Measurements from ENCODE around the gene TNFSF9.
"Not testable (repeated sequence)": the region's sequence is repeated elsewhere in the genome, so short reads cannot be mapped to it uniquely, and the experiment has no call there.

The TNFSF9 gene

GRCh38 chr19:6530386-6531162, at the start of gene TNFSF9:
TSS of gene TNFSF9 (plus strand) at chr19:6531026. CDS start at chr19:6531037, 11 bp downstream.
- no peak for DNase-seq

DNA sequence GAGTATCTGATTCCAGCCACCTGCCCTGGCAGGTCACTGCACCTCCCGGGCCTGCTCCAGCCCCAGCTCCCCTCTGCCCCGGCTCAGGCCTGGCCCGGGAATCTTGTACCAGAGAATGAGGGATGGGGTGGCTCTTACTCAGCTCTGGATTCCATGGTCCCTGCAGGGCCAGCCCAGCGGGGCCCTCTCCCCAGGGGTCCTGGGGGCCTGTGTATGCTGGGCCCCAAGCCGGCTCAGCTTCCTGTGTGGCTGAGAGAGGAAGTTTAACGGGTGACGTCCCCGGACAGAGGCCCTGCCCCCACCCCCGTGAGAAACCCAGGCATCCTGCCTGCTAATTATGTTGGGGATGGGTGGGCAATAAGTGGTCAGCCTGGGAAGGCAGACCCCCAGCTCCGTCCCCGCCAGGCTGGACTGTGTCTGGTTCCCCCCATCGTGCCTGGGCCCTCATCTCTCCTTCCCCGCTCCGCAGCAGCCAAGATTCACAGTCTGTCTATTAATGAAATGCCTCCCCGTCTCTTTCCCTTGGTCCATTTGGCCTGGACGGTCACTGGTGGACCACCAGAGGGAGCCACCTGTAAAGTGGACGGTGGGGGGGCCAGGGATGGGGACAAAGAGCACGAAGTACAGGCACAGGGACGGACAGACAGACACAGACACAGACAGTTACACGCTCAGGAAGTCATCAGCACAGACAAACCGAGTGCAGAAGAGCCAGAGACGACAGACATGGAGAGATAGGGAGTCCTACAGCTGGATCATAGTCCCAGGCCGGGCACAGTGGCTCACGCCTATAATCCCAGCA, 49.1 kb upstream of the TNFSF9 start, which contains the start of gene DENND1C:
Gene DENND1C, minus strand, starts transcription at position 247 of the 802 bp plus-strand sequence. Its CDS starts 92 bp downstream, at position 155.
- no peak for DNase-seq

- no peak for DNase-seq
Observed at GRCh38 chr19:6482343-6482686, 48.5 kb upstream of the TNFSF9 start.

- no peak for DNase-seq
Observed at GRCh38 chr19:6483235-6483634, 47.6 kb upstream of the TNFSF9 start.

DNA sequence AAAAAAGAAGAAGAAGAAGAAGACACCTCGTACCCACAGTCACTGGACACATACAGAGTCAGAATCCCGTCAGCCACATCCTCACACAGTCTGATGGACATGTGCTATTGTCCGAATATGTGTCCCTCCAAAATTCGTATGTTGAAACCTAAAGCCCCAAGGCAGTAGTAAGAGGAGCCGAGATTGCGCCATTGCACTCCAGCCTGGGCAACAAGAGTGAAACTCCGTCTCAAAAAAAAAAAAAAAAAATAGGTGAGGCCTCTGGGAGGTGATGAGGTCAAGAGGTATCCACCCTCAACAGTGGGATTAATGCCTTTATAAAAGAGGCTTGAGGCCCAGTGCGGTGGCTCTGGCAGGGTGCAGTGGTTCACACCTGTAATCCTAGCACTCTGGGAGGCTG, 46.6 kb upstream of the TNFSF9 start:
- no peak for DNase-seq

DNA sequence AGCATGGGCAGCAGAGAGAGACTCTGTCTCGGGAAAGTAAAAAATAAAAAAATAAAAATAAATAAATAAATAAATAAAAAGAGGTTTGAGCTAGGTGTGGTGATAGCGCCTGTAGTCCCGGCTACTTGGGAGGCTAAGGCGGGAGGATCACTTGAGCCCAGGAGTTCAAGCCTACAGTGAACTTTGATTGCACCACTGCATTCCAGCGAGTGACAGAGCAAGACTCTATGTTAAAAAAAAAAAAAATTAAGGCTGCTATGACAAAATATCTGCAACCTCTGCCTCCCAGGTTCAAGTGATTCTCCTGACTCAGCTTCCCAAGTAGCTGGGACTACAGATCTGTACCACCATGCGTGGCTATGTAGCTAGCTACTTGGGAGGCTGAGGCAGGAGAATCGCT, 46.0 kb upstream of the TNFSF9 start:
- DNase-seq, result no peak

DNA sequence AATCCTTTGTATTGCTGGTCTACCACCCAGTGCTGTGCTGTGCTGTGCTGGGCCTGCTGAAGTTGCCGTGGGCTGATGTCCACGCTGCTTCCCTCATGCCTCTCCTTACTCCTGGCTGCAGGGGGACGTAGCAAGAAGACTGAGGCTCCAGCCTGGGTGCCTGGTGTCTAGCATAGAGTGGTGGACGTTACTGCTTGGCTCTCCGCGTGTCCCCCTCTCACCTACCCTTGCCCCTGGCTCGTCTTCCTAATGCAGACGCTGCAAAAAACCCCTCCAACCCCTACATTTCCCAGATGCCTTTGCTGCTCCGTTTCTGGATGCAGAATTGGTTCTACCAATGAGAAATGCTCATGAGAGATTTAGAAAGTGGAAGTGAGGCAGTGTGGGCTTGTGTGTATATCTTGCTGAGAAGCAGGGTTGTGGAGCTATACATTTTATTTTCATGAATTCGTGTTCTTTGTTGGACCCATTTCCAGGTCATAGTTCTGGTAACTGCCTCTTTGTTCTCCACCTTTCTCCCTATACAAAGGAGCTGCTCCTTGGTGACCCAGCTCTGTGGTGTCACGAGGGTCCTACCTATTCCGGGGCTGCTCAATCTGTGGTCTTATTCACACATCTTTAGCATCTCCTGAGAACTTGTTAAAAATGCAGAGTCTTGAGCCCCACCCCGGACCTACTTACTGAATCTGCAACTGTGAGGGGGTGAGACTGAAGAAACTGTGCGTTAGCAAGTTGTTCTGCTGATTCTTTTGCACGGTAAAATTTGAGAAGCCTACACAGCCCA, 41.4 kb upstream of the TNFSF9 start:
- DNase-seq, result no peak

- no peak for DNase-seq
Observed at GRCh38 chr19:6490134-6490533, 40.7 kb upstream of the TNFSF9 start.

DNA sequence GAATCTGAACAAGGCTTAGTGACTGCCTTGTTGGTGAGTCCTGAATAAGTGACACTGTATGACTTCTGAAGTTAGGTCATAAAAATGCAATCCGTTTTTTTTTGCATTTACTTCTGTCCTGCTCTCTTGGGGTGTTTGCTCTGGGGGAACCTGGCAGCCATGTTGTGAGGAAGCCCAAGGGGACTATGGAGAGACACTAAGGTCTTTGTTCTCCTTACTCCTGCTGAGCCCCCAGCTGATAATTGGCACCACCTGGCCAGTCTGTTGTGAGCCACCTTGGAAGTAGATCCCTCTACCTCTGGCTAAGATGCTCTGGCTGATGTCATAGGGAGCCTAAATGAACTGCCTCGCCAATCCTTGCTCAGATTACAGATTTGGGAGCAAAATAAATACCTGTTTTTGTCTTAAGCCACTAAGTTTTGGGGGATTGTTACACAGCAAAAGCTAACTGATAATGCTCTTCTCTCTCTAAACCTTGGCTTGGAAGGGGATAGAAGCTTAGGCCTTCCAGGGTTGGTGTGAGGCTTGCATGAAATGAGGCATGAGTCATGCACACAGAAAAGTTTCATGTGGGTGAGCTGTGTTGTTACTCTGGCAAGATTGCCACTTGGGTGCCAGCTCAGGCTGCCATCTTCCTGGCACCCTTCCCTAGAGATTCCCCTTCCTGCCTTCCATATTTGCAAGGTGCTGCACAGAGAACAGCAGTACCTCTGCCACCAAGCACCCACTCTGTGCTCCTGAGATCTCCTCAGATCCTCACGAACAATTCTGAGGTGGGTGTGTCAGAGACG, 38.8 kb upstream of the TNFSF9 start:
- no peak for DNase-seq

DNA sequence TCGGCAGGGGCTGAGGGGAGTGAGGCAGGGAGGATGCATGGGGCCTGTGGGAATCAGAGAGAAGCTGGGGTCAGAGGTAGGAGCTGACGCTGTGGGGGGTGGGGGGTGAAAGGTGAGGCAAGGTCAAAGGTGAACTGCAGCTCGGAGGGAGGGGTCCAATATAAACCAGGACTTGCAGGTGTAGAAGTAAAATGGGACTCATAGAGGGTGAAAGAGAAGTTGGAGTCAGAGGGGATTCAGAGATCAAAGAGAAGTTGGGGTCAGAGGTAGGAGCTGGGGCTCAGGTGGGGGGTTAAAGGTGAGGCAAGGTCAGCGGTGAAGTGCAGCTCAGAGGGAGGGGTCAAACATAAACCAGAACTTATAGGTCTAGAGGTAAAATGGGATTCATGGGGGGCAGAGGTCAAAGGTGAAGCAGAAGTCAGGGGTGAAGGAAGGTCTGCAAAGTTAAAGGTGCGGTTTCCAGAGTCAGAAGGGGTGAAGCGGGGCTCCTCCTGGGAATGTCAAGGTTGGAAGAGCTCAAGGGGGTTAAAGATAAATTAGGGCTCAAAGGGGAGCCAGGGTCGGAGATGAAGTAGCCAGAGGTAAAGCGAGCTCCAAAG, 36.3 kb upstream of the TNFSF9 start:
- DNase-seq, result no peak

DNA sequence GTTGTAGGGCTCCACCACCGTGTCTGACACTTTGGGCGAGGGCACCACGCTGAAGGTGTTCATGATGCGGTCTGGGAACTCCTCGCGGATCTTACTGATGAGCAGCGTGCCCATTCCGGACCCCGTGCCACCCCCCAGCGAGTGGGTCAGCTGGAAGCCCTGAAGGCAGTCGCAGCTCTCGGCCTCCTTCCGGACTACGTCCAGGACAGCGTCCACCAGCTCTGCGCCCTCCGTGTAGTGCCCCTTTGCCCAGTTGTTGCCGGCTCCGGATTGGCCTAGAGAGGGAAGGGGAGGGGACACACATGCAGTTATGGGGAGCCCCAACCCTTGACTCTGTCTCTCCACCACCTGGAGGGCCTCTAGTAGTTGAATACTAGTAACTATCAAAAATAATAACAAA, 34.9 kb upstream of the TNFSF9 start:
- DNase-seq, result no peak

DNA sequence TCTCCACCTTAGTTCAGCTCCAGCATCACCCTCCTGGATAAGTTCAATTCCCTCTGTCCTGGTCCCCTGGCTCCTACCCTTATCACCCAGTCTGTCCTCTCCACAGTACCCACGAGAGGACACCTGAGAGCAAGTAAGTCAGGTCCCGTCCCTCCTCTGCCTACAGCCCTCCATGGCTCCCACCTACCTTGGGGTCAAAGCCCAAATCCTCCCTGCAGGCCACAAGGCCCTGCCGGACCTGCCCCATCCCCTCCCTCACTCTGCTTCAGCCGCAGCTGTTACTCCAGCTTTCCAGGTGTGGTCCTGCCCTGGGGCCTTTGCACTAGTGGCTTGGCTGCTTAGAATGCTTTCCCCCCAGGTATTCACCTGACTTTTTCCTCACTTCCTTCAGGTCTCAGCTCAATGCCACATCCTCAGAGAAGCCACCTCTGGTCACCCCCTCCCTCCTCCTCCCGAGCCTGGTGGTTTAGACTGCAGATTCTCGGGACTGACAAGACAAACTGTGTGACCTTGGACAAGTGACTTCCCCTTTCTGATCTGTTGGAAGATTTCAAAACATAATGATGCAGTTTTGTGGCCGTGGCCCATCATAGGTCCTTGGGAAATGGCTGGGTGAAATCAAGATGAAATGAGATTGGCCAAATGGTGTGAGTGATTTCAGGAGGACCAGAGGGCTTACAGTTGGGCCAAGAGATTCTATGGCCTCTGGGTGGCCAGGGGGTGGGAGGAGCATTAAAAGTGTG, 32.4 kb upstream of the TNFSF9 start:
- DNase-seq, result no peak

DNA sequence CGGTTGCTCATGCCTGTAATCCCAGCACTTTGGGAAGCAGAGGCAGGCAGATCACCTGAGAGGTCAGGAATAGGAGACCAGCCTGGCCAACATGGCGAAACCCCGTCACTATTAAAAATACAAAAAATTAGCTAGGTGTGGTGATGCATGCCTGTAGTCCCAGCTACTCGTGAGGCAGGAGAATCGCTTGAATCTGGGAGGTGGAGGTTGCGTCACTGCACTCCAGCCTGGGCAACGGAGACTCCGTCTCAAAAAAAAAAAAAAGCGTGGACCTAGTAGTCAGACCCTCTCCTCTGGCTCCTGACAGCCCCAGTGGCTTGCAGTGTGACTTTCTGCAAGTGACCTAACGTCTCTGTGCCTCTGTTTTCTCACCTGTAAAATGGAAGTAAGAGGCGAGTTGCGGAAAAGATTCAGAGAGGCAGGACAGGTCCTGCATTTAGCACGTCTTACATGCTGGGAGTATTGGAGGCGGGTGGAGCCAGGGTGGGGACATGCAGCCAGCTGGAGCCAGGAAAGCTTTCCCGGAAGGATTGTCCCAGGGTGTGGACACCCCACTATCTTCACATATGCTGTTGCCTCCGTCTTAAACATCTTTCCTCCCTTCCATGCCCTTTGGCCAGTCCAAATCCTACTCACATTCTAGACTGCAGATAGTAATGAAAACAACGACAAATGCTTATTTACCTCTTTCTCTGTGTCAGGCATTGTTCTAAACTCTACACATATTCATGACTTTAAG, 31.6 kb upstream of the TNFSF9 start:
- no peak for DNase-seq

- DNase-seq, result no peak
Observed at GRCh38 chr19:6500837-6501739, 29.7 kb upstream of the TNFSF9 start.

DNA sequence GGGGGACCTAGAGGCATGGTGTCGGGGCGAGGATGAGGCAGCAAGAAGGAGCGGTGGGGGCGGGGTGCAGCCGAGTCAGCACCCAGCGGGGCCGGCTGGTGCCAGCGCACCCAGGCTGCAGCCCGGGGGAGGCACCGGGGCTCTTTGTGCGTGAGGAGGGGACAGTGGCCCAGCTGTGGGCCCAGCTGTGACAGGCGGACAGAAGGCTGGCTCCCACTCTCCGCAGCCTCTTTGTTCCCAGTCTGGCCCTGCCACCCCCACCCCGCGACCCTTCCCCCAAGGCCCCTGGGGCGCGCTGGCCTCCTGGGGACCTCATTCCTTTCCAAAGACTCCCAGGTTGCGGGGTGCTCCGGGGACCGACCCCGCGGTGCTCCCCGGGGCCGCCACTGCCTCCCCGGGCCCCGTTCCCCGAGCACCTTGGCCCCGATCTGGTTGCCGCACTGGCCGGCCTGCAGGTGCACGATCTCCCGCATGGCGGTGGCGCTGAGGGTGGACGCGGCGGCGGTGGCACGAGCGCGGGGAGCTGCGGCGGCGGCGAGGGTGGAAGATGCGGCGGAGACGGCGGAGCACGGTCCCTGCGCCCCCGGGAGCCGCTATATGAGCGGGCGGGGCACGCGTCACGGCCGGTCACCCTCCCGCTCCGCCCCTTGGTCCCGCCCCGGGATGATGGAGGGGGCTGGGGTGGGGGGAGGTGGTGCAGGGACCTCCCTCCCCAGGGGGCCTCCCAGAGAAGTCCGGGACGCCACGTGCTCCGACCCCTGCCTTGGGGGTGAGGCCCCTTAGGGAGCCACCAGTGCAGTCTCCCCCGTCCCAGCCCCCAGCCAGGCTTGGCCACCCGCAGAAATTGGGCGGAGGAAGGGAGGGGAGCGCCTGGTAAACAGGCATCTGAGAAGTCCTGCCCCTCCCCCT, 28.8 kb upstream of the TNFSF9 start, which contains the start of gene TUBB4A:
Gene TUBB4A, minus strand, starts transcription at position 570 of the 909 bp plus-strand sequence. Its CDS starts 97 bp downstream, at position 473.
- no peak for DNase-seq

- no peak for DNase-seq
Observed at GRCh38 chr19:6503407-6504201, 27.2 kb upstream of the TNFSF9 start.

DNA sequence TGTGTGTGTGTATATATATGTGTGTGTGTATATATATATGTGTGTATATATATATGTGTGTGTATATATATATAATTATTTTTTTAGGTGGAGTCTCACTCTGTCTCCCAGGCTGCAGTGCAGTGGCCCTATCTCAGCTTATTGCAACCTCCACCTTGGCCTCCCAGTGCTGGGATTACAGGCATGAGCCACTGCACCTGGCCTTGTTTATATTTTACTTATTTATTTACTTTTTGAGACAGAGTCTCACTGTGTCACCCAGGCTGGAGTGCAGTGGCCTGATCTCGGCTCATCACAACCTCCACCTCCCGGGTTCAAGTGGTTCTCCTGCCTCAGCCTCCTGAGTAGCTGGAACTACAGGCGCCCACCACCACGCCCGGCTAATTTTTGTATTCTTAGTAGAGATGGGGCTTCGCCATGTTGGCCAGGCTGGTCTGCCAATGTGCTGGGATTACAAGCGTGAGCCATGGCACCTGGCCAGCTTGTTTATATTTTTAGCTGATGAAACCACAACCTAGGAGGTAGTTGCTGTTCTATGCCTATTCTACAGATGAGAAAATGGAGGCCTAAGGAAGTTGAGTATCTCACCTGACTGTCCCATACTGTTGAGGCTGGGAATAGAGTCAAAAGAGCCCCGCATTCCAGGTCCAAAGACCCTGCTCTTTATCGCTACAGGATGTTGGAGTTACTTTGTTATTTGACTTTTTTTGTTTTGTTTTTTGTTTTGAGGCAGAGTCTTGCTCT, 22.6 kb upstream of the TNFSF9 start:
- not testable (repeated sequence) for DNase-seq

All from NCI-H2081 treated with DMSO at 0.1 percent for 48 hours (cell line).